HG03442 (cell line): ENCODE results near the gene TSTD2.

ENCODE experiments used
- ATAC-seq: cut with Tn5 transposase; IDR thresholded peaks from one replicate; pipeline ENCODE4 v1.9.1; 2021; ENCODE audit warnings: mild to moderate bottlenecking, moderate library complexity; ENCODE audit not compliant: unreplicated experiment

TSTD2 gene

GRCh38 chr9:97565262-97565661 is 67.9 kb downstream of the TSTD2 start:
- ATAC-seq = no peak

GRCh38 chr9:97564291-97565175 is 68.6 kb downstream of the TSTD2 start:
- ATAC-seq = no peak

DNA sequence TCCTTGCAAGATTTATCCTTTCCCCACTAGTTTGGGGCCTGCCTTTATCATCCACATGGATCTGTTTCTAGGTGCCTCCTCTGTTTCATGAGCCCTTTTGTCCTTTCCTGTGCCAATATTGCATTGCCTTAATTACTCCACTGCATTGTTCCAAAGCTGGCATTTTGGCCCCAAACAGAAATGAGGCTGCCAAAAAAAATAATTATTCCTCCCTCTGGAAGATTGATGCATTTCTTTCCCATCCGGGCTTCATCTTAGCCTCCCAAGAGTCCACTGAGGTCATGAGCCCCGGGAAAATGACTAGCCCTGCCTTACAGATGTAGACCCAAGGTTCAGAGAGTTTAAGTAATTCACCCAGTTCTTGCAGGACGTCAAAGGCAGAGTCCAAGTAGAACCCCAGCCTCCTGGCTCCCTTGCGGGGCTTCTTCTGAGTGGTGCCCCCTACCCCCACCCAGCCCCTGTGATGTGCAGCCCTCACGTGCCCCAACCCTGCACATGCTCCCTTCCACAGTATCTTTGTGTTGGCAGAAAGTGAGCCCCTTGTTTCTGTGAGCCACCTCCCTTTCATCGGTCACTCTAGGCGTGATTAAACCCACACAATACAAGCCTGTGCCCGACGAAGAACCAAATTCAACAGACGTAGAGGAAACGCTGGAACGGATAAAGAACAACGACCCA is 69.6 kb downstream of the TSTD2 start:
- ATAC-seq = no peak

DNA sequence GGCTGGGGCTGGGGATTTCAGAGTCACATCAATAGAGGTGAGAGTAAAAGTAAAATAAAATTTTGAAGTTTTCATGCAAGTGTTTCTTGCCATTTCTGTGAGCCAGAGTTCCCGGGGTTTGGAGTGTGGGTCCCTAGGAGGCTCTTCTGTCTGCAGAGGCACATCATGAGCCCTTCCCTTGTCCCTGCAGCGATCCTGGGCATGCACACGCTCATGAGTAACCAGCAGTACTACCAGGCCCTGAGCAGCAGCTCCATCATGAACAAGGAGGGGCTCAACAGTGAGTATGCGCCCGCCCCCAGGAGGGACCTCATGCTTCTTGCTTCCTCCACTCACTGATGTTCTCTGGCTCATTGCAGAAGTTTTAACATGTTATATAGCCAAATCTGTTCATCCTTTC is 70.6 kb downstream of the TSTD2 start:
- ATAC-seq = no peak

DNA sequence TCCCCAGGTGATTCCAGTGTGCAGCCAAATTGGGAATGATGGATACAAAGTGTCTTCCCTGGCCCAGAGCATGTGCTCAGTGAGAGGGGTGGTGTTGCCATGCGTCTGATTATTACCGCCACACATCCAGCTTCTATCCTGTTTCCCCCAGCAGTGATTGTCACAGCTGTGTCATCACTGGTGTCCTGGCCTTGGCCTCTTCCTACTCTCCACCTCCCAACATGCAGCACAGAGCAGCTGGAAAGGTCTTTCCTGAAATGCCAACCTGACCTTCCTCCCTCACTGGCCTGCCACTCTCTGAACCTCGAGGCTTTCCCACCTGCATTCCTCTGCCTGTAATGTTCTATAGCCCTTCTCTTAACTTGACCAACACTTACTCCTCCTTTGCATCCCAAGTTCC is 71.7 kb downstream of the TSTD2 start:
- no peak for ATAC-seq

DNA sequence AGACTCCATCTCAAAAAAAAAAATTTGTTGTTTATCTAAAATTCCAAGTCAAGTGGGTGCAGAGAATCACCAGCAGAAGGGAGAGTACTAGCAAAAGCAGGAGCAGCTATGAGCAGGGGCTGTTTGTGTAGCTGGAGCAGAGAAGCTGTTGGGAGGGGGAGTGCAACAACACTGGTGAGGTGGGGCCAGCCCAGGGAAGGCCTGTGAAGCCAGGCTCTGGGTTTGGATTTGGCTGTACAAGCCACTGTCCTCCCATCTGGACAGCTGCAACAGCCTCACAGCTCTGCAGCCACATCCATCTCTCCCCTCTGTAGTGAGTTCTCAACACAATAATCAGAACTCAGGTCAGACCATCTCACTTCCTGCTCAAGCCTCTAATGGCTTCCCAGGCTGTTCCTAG is 72.3 kb downstream of the TSTD2 start:
- ATAC-seq = no peak

DNA sequence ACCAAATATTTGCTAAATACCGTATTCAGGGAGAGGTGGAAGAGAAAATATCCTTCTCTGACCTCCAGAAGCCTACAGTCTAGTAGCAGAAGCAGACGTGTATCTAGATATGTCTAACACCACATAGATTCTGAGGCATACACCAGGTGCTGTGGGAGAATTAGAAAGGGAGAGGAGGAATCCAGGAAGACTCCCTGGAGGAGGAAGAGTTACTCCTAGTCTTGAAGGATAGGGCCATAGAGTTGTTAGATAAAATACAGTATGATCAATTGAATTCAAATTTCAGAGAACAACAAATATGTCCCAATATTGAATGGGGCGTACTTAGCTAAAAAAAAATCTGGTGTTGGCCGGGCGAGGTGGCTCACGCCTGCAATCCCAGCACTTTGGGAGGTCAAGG is 73.0 kb downstream of the TSTD2 start:
- ATAC-seq = no peak

- ATAC-seq = peak; percentile 75
These were observed 74.1 kb downstream of the TSTD2 start for GRCh38 chr9:97559111-97559514.

GRCh38 chr9:97558701-97559101 is 74.5 kb downstream of the TSTD2 start:
- peak; percentile 27 for ATAC-seq

GRCh38 chr9:97557606-97558095 is 75.5 kb downstream of the TSTD2 start:
- no peak for ATAC-seq

DNA sequence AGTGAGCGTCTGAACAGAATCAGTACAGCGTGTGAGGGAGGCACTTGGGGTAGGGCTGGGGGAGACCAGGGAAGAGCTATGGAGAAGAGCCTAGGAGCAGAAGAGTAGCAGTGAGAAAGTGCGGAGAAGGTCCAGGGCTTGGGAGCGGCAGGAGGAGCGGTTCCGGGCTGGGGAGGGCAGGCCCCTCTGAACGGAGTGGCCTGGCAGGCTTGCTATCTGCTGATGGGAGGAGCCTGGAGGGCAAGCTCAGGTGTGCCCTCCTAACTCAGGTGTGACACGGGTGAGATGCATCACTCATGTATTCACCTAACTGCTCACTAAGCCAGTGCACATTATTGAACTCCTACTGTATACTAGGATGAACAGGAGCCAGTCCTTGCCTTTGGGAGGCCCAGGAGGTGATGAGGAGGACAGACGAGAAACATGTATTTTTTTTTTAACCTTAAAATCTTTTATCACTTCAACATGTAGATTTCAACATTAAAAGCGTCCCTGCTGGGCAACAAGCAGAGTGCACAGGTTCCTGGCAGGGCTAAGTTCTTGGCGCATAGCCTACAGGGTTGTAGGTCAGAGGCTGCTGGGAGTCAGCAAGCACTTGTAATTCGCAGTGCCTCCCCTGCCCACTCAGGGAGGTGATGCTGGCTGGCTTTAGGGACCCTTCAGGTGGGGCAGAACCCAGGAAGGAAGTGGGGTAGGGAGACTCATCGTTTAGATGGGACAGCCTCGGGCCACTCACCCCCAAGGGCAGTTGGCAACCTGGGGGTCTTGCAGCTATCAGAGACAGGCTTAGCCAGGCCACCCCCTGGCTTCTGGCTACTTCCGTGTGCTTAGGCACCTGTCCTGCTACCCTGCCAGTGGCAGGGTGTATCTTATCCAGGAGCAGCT is 76.2 kb downstream of the TSTD2 start:
- no peak for ATAC-seq

- ATAC-seq = no peak
These were observed 77.0 kb downstream of the TSTD2 start for GRCh38 chr9:97556036-97556720.

- ATAC-seq = no peak
These were observed 78.0 kb downstream of the TSTD2 start for GRCh38 chr9:97555164-97555563.

GRCh38 chr9:97554566-97555075 is 78.5 kb downstream of the TSTD2 start:
- ATAC-seq = no peak

GRCh38 chr9:97553841-97554240 is 79.3 kb downstream of the TSTD2 start:
- ATAC-seq = no peak

GRCh38 chr9:97553141-97553540 is 80.0 kb downstream of the TSTD2 start:
- ATAC-seq = no peak

DNA sequence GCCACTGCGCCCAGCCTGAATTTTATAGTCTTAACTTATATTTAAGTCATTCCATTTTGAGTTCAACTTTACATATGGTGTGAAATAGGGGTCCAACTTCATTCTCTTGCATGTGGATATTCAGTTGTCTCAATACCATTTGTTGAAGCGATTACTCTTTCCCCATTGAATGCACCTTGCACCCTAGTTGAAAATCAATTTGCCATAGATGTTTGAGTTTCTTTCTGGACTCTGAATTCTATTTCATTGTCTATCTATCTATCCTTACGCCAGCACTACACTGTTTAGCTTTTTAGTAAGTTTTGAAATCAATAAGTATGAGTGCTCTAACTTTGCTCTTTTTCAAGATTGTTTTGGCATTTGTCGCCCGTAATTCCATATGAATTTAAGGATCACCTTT is 81.9 kb downstream of the TSTD2 start:
- no peak for ATAC-seq

- no peak for ATAC-seq
These were observed 82.8 kb downstream of the TSTD2 start for GRCh38 chr9:97550386-97550785.
